Stimulated activated CD4-positive, alpha-beta T cell treated with anti-CD3 and anti-CD28 coated beads, Interleukin-4, amount 100 ng/mL, for 4 hours (primary cell): Measurements from ENCODE around the gene PDIA2.
A peak's percentile ranks its signal among the peaks of the same experiment; 100 is the strongest.
"Not testable (repeated sequence)": the region's sequence is repeated elsewhere in the genome, so short reads cannot be mapped to it uniquely, and the experiment has no call there.

Experiments
- DNase-seq, 2 experiments: peaks; one replicate each; pipeline ENCODE4 v3.0.0-alpha.2; 2020

PDIA2 gene

DNA sequence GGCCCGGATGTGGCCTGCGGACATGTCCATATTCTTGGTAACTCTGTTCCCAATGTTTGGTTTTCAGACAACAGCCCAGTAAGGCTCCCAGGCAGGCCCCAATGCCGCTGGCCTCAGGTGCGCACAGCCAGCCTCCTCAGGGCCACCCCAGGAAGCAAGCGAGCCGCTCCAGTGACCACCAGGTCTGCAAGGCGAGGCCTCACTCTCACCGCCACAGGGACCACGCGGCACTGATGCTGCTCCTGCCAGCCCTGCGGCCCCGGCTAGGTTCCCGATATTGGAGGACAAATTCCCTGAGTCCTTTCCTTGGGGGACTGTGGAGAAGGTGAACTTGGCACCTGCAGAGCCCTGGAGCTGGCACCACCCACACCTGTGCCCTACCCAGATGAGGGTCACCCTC lies 19.0 kb downstream of the PDIA2 start:
- DNase-seq, result no peak

DNA sequence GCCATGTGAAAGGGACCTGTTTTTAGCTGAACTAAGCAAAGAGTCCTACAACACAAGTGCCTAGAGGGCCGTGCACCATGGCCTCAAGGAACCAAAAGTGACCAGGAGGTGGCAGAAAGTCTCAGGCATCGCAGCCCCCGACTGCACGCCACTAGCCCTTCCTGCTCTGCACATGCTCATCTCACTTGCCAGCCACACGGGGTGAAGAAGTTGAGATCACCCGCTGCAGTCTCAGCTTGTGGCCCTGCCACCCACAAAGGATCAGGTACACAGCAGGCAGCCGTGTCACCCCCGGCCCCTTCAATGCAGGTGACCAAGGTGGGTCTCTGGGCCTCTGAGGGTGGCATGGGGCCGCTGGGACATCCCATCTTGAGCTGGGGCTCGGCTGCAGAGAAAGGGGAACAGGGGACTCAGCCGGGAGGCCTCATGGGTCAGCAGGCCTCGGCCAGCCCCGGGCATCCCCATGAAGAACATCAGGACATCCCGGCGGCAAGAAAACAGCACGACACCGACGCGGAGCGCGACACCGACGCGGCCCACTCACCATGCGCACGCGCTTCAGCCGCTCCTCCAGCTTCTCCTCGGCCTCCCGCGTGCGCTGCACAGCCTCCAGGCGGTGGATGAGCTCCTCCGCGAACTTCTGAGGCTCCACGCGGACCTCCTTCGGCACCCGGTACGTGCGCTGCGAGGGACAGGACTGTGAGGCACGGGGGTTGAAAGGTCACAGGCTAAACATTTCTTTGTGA lies 21.0 kb downstream of the PDIA2 start:
- no peak for DNase-seq

DNA sequence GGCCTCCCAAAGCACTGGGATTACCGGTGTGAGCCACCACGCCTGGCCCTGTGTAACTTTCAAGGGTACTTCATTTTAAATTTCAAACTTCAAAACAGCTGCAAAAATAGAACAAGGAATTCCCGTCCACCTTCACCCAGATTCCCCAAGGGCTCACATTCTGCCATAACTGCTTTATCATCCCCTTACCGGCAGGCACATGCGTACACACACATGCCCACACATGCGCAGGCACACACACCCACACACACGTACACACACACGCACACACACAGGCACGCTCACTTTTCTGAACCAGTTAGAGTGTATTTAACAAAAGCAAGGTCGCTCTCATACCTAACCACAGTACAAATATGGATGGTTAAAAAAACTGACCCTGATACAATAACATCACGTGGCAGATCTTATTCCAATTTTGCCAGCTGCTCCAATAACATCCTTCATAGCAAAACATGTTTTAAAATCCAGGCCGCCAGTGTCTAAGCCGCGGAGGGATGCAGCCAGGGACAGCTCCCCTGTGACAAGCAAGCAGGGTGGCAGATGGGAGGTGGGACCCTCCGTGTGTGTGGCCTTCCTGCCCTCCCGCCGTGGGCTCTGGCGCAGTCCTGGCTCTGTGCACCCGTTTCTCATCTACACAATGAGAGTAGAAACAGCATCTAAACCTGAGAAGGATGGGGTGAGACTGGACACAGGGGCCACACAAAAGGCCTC lies 23.1 kb downstream of the PDIA2 start:
- no peak for DNase-seq

GRCh38 chr16:306911-307370 lies 24.0 kb downstream of the PDIA2 start:
- no peak for DNase-seq

DNA sequence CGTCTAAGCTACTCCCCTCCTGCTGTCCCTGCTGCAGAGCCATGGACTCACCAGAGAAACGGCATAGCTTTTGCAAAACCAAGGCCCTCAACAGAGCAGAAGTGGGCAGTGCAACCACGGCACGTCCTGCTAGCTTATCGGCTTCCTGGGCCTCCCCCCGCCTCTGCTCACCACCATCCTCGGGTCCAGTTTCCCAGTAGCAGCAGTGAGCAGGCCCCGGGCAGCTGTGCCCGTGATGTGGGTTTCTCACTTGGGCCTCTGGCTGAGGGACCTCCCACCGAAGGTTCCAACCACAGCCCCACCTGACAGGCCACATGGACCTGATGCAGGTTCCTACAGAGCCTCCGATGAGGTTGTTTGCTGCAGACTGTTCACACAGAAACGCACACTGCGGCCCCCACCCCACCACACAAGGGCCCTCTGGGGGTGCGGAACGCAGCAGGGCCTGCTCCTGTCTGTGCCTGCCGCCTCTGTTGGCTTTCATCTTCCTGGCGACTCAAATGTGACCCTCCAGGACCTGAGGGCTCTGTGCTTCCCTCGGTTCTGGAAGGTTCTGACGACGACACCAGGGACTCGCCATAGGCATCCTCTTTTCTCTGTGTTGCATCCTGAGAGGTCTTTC lies 24.8 kb downstream of the PDIA2 start:
- no peak for DNase-seq

DNA sequence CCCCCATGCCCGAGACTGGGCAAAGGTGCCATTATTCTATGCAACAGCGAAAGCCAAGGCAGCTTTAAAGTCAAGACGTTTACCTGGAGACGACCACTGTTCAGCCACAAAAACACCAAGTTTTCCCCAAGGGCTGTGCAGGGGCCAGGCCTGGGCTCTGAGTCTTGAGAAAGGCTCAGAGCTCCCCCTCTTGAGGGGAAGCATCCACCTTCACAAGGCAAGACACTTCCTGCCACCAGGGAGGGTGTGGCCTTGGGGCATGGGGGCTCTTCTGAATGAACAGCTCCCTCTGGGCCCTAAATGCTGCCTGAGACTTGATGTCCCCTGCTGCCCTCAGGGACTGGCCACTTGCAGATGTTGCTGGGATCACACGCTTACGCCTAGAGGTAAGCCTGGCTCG lies 26.5 kb downstream of the PDIA2 start:
- DNase-seq, result no peak

GRCh38 chr16:311725-312124 lies 28.8 kb downstream of the PDIA2 start:
- DNase-seq, result no peak

- DNase-seq, result no peak
Observed at GRCh38 chr16:314351-314750, 31.4 kb downstream of the PDIA2 start.

DNA sequence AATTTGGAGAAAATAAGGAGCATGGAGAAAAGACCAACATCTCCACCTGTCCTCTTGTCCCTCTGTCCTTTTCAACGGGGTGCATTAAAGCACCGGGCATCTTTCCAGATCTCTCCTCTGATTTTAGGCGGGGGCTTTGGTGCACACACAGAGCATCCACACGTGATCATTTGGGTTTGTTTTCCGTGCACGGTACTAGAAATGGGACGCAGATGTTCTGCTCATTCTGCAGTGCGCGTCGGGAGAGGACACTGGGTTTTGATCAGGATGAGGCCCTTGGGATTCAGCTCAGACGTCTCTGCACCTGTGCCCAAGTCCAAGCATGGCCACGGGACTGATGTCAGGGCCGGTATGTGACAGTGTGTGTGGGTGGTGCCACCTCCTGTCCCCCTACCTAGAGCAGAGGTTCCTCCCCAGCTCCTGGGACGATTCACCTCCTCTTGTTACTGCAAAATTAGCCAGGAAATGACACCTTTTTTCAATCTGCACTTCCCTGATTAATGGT lies 31.9 kb downstream of the PDIA2 start:
- DNase-seq, result no peak

DNA sequence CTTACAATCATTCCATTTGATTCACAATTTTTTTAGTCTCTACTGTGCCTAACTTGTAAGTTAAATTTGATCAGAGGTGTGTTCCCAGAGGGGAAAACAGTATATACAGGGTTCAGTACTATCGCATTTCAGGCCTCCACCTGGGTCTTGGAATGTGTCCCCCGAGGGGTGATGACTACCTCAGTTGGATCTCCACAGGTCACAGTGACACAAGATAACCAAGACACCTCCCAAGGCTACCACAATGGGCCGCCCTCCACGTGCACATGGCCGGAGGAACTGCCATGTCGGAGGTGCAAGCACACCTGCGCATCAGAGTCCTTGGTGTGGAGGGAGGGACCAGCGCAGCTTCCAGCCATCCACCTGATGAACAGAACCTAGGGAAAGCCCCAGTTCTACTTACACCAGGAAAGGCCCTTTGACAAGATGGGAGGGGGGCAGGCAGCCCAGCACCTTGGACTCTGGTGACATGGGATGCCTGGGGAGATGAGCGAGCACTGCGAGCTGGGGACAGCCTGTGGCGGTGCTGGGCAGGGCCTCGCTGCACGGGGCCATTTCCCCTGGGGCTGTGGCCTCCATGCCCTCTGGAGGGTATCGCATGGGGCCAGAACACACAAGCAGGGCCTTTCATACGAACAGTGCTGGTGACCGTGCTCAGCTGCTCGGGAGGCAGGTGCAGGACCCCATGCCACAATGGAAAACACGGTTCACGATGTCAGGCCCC lies 33.9 kb downstream of the PDIA2 start:
- DNase-seq, result no peak

GRCh38 chr16:317583-317982 lies 34.6 kb downstream of the PDIA2 start:
- no peak for DNase-seq

DNA sequence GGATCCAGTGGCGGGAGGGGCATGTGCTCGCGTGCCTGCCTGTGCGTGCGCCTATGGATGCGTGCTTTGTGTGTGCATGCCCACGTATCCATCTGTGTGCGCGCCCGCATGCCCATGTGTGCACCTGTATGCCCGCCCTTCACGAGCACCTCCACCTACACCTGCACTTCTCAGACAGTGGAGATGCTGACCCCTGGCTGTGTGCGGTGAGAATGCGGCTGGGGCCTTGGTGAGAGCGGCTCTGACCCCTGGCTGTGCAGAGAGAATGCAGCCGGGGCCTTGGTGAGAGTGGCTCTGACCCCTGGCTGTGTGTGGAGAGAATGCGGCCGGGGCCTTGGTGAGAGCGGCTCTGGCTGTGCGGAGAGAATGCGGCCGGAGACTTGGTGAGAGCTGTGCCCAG lies 35.7 kb downstream of the PDIA2 start:
- no peak for DNase-seq

- DNase-seq, result no peak
Observed at GRCh38 chr16:320206-320605, 37.2 kb downstream of the PDIA2 start.

GRCh38 chr16:321532-321931 lies 38.6 kb downstream of the PDIA2 start:
- no peak for DNase-seq

DNA sequence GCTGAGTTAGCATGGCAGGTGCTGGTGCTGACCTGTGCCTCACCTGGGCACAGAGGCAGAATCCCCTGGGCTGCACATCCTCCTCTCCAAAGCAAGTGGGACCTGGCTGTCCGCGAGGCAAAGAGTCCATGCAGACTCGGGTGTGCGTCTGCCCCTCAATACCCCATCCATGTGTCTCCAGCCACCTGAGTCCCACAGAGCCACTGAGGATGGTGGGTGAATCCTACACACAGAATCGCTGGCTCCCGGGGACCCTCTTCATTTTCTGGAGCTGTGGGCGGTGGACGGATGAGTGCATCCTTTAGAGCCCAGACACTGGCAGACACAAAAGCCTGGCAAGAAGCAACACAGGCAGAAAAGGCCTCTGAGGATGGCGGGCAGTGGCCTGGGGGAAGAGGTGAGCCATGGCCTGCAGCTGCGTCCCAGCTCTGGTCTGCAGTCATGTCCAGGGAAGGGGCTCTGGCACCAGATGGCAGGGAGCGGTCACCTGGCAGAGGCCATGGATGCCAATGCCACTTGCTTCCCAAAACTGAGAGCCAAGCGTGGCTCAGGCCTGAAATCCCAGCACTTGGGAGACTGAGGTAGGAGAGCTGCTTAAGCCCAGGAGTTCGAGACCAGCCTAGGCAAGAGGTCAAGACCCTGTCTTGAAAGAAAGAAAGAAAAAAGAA lies 39.6 kb downstream of the PDIA2 start:
- DNase-seq, result no peak

GRCh38 chr16:324201-324450 lies 41.2 kb downstream of the PDIA2 start:
- no peak for DNase-seq

DNA sequence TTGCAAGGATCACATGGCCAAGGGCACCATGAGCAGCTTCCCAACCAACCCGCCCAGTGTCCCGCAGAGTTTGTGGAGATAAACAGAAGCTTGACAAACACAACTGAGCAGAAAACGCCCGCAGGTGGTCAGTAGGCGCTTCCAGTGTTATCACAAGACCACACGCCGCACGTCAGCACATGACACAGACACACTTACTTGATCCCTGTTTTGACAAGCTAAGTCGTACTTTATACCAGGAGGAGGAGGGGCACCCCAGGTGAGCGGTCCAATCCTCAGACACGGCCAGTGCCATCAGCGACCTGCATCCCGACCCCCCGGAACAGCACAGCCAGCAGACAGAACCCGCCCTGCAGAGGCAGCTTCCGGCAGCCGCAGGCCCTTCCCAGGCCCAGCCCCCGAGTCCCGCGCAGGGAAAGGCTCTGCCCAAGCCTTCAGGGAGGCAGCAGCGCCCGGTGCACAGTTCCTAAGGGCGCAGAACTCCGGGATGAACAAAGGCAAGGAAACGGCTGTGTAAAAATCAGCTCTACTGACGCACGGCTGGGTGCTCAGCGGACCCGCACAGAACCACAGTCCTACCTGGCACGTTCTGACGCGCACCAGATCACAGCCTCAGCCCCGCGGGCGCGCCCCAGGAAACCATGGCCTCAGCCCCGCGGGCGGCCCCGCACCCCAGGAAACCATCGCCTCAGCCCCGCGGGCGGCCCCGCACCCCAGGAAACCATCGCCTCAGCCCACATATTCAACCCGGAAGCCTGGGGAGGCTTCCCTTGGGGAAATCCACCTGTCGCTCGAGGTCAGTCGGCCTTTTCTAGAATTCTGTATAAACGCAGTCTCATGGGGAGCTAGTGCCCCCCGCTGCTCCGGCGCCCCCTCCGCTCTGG lies 41.7 kb downstream of the PDIA2 start:
- peak; percentile 42 to 53 for DNase-seq

- DNase-seq, result no peak
Observed at GRCh38 chr16:325375-326145, 42.6 kb downstream of the PDIA2 start.

DNA sequence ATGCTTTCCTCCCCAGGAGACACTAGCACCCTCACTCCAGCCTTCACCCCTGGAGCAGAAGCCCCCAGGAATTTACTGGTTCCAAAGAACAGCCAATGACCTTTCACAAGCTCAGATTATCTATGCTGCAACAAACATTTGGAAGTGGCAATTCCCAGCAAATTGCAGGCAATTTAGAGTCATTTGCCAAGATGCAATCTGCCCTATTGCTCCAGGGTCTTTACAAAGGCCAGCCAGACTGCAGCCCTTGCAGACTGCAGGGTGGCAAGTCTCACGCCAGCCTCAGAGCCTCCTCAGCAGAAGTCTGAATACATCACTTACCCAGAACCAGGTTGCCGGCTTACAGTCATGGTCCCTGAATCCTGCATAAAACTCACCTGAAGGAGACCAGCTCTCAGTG lies 47.8 kb downstream of the PDIA2 start:
- no peak for DNase-seq

GRCh38 chr16:331181-331814 lies 48.3 kb downstream of the PDIA2 start:
- DNase-seq, result not testable (repeated sequence)
